Trophoblast cell (in vitro differentiated cells and primary cell): ENCODE results near the gene YTHDF1.

Experiments
- DNase-seq, 2 donors: peaks; one replicate each; pipeline ENCODE4 v3.0.0-alpha.2; 2016
- H2AFZ ChIP-seq: 2 replicates; pipeline ENCODE4 v1.6.1; 2013; ENCODE audit warnings: low read length, moderate library complexity, mild to moderate bottlenecking; ENCODE audit not compliant: insufficient read depth, poor library complexity
- H2AK5ac ChIP-seq: 2 replicates; pipeline ENCODE4 v1.6.1; 2013; ENCODE audit warnings: mild to moderate bottlenecking, low read length
- H2BK120ac ChIP-seq: 2 replicates; pipeline ENCODE4 v1.6.1; 2013; ENCODE audit warnings: low read length, mild to moderate bottlenecking, moderate library complexity; ENCODE audit not compliant: insufficient read depth, poor library complexity
- H2BK12ac ChIP-seq: 2 replicates; pipeline ENCODE4 v1.6.1; 2013; ENCODE audit warnings: mild to moderate bottlenecking, low read length, moderate library complexity
- H2BK5ac ChIP-seq: 2 replicates; pipeline ENCODE4 v1.6.1; 2013; ENCODE audit warnings: low read length, low read depth, moderate library complexity, mild to moderate bottlenecking; ENCODE audit not compliant: poor library complexity
- H3K14ac ChIP-seq: 2 replicates; pipeline ENCODE4 v1.6.1; 2013; ENCODE audit warnings: mild to moderate bottlenecking, low read length
- H3K18ac ChIP-seq: 2 replicates; pipeline ENCODE4 v1.6.1; 2013; ENCODE audit warnings: mild to moderate bottlenecking, low read length
- H3K23ac ChIP-seq: 2 replicates; pipeline ENCODE4 v1.6.1; 2013; ENCODE audit warnings: low read length
- H3K27ac ChIP-seq: 2 replicates; pipeline ENCODE4 v1.5.1; 2013; ENCODE audit warnings: low read depth, mild to moderate bottlenecking, inconsistent platforms, low read length, moderate library complexity
- H3K27me3 ChIP-seq: 2 replicates; pipeline ENCODE4 v1.6.1; 2013; ENCODE audit warnings: inconsistent platforms, mild to moderate bottlenecking, low read length, moderate library complexity; ENCODE audit not compliant: insufficient read depth
- H3K36me3 ChIP-seq, 2 experiments: 1 replicate in 1 of 2; 2 replicates in 1 of 2; pipeline ENCODE4 v1.6.1; 2013; ENCODE audit warnings: low read length in 2 of 2, mild to moderate bottlenecking in 2 of 2, moderate library complexity in 1 of 2; ENCODE audit not compliant: insufficient read depth in 2 of 2, control insufficient read depth in 1 of 2
- H3K4ac ChIP-seq: 2 replicates; pipeline ENCODE4 v1.6.1; 2013; ENCODE audit warnings: low read depth, mild to moderate bottlenecking, low read length, moderate library complexity
- H3K4me1 ChIP-seq, 2 experiments: 1 replicate in 1 of 2; 2 replicates in 1 of 2; pipeline ENCODE4 v1.6.1; 2013; ENCODE audit warnings: low read length in 2 of 2, mild to moderate bottlenecking in 2 of 2, moderate library complexity in 1 of 2; ENCODE audit not compliant: insufficient read depth in 2 of 2, control insufficient read depth in 1 of 2
- H3K4me2 ChIP-seq: 2 replicates; pipeline ENCODE4 v1.6.1; 2013; ENCODE audit warnings: inconsistent platforms, mild to moderate bottlenecking, low read length, moderate library complexity
- H3K4me3 ChIP-seq: 2 replicates; pipeline ENCODE4 v1.5.1; 2013; ENCODE audit warnings: mild to moderate bottlenecking, low read depth, low read length, inconsistent platforms
- H3K79me1 ChIP-seq: one replicate; pipeline ENCODE4 v1.6.1; 2013; ENCODE audit warnings: low read length
- H3K79me2 ChIP-seq: 2 replicates; pipeline ENCODE4 v1.6.1; 2013; ENCODE audit warnings: low read length, mild to moderate bottlenecking; ENCODE audit not compliant: control insufficient read depth, insufficient read depth, poor library complexity
- H3K9ac ChIP-seq: 2 replicates; pipeline ENCODE4 v1.6.1; 2013; ENCODE audit warnings: mild to moderate bottlenecking, low read length
- H3K9me3 ChIP-seq: 2 replicates; pipeline ENCODE4 v1.6.1; 2013; ENCODE audit warnings: low read depth, mild to moderate bottlenecking, control low read depth, inconsistent platforms, low read length; ENCODE audit not compliant: insufficient read depth
- H4K12ac ChIP-seq: 2 replicates; pipeline ENCODE4 v1.6.1; 2013; ENCODE audit warnings: low read depth, mild to moderate bottlenecking, low read length, moderate library complexity
- H4K8ac ChIP-seq: 2 replicates; pipeline ENCODE4 v1.6.1; 2013; ENCODE audit warnings: low read depth, mild to moderate bottlenecking, low read length, moderate library complexity
- H4K91ac ChIP-seq: one replicate; pipeline ENCODE4 v1.6.1; 2013; ENCODE audit warnings: low read depth, mild to moderate bottlenecking, low read length, moderate library complexity
- WGBS: extraction: QIAGEN DNeasy Blood & Tissue Kit; methylation state at CpG from one replicate; pipeline ENCODE4 v1.1.7; 2013; ENCODE audit warnings: missing lambda C conversion rate; ENCODE audit not compliant: insufficient read length, insufficient coverage; ENCODE audit errors: extremely low coverage; 5-methylcytosine and 5-hydroxymethylcytosine counted together

YTHDF1 gene

DNA sequence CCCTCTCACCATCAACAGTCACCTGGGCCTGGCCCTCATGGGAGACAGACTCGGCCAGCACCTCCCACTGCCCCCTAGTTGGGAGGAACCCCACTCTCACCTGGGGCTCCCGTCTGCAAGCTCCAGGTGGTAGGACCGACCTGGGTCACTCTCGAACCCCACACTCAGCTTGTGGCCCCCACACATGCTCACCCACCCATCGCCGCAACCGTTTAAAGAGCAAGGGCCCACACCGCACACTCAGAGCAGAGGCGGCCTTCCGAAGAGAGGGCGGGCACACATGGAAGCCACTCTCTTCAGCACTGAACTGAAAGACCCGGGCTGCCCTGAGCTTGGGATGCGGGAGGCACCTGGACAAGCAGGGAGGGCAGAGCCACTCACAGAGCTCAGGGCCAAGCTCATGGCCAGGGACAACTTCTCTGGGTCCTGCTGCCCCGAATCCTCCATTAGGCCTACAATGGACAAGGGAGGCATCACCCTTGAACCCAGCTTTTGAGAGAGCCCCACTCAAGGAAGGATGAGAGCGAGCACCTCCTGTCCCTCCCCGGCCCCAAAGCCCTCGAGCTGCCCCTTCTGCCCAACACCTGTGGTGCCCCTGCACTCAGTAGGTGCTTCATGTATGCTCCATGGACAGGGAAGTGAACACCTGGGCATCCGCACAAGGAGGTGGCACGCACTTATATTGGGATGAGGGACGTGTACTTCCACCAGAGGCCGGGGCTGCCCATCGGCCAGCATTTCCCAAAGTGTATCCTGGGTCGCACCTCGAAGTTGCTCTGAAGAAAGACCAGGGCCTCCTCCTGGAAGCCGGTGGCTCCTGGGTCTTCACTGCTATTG is 50.4 kb downstream of the YTHDF1 start:
- Histone ChIP-seq H3K9ac (no peak overlapping the region), H2AFZ (no peak overlapping the region), H2BK12ac (no peak overlapping the region), H3K9me3 (peaks cover 8% of the 10 kb centered on the region), H3K79me1 (no peaks in the 10 kb centered on the region), H4K8ac (no peak overlapping the region), H3K36me3 (no peaks in the 10 kb centered on the region), H2BK120ac (no peak overlapping the region), H3K4me2 (no peak overlapping the region), H3K4ac (no peak overlapping the region), H3K27me3 (no peaks in the 10 kb centered on the region), H3K14ac (no peak overlapping the region), H4K12ac (no peak overlapping the region), H3K23ac (no peak overlapping the region), H4K91ac (no peak overlapping the region), H2AK5ac (no peak overlapping the region), H3K27ac (no peak overlapping the region), H3K79me2 (no peaks in the 10 kb centered on the region), H3K4me1 (no peaks in the 10 kb centered on the region), H3K4me3 (no peak overlapping the region), H3K18ac (no peak overlapping the region), H2BK5ac (no peak overlapping the region)
- no CpG with 5 or more reads among the region's 25 CpGs for WGBS
- no peak for DNase-seq

DNA sequence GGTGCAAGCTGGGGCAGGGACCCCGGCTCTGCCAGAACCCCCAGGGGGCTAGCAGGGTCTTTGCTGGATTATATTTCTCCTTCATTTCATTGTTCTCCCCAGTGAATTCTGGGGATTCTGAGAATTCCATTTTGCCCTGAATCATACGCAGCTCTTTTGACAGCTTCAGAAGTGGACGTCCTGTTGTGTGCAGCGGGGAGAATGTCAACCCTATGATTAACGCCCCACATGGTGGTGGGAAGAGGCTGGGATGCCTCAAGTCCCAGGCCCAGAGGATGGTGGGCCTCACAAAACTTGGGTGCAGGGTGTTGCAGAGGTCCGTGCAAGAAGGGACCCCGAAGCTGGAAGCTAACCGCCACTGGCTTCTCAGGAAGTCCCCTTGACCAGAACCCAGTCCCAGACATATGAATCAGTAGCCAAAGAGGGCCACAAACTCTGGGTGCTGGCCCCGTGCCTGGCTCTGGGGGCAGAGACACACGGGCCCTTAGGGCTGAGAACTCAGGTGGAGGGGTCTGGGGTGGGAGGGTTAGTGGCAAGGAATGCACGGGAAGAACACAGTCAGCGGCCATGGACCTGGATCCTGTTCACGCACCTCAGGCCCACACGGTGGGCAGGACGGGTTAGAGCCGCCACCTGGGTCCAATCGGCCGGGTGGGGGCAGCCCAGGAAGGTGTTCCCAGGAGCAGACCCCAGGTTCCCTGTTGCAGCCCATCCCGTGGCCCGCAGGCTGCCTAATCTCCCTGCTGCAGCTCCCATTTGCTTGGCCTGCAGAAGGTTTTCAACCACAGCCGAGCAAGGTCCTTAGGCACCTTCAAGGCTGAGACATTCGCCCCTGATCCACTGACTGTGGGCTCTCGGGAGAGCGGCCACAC is 51.2 kb downstream of the YTHDF1 start:
- H2BK12ac ChIP-seq = no peak overlapping the region
- H2AFZ ChIP-seq = no peak overlapping the region
- H3K4ac ChIP-seq = no peak overlapping the region
- no peaks in the 10 kb centered on the region for H3K27me3 ChIP-seq
- H2BK5ac ChIP-seq = no peak overlapping the region
- no CpG with 5 or more reads among the region's 24 CpGs for WGBS
- H4K8ac ChIP-seq = no peak overlapping the region
- H3K36me3 ChIP-seq = no peaks in the 10 kb centered on the region
- no peak overlapping the region for H3K14ac ChIP-seq
- no peak overlapping the region for H3K4me3 ChIP-seq
- H3K9me3 ChIP-seq = peaks cover 10% of the 10 kb centered on the region
- H2BK120ac ChIP-seq = no peak overlapping the region
- H3K9ac ChIP-seq = no peak overlapping the region
- no peaks in the 10 kb centered on the region for H3K79me2 ChIP-seq
- H3K27ac ChIP-seq = no peak overlapping the region
- H4K12ac ChIP-seq = no peak overlapping the region
- H3K79me1 ChIP-seq = no peaks in the 10 kb centered on the region
- DNase-seq = no peak
- H2AK5ac ChIP-seq = no peak overlapping the region
- H3K18ac ChIP-seq = no peak overlapping the region
- H3K23ac ChIP-seq = no peak overlapping the region
- H3K4me2 ChIP-seq = no peak overlapping the region
- H4K91ac ChIP-seq = no peak overlapping the region
- no peaks in the 10 kb centered on the region for H3K4me1 ChIP-seq

DNA sequence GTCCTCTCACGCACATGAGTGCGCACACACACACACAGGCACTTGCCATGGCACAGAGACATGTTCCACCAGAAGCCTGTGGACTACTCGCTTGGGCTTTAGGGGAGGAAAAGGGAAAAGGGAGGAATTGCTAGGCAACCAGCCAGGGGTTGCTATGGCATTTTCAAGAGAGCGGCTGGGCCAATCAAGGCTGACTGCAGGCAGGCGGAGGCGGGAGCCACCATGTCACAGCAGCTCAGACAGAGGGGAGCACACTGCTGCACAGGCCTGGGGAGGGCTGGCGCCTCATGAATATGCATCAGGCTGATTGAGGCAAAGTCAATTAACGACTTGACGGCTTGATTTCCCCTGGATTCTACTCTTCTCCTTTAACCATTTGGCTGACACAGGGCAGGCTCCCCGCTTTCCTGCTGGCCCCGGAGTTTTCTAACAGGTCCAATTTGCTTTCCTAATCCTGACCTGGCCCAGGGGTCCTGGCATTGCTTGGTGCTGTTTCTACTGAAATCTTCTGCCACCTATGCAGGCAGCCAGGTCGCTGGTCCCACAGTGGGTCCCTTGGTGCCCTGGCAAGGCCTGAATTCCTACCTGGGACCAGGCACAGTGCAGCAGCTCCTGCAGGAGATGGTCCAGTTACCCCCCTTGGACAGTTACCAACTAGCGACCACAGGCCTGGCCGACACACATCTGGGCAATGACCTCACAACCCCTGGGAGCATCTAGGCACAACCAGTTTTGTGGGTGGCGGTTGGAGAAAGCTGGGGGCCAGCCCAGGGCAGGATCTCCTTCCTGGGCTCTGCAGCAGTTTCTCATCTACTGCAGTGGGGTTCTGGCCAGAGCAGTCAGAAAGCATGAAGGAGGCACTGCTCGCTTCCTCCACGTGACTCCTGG is 52.1 kb downstream of the YTHDF1 start:
- no peak overlapping the region for H2AFZ ChIP-seq
- DNase-seq = no peak
- no peak overlapping the region for H3K4ac ChIP-seq
- no peaks in the 10 kb centered on the region for H3K36me3 ChIP-seq
- H3K4me1 ChIP-seq = no peaks in the 10 kb centered on the region
- no peaks in the 10 kb centered on the region for H3K79me2 ChIP-seq
- no peaks in the 10 kb centered on the region for H3K79me1 ChIP-seq
- no peak overlapping the region for H4K8ac ChIP-seq
- H3K14ac ChIP-seq = no peak overlapping the region
- peaks cover 12% of the 10 kb centered on the region for H3K9me3 ChIP-seq
- H2BK5ac ChIP-seq = no peak overlapping the region
- no peak overlapping the region for H3K27ac ChIP-seq
- no CpG with 5 or more reads among the region's 17 CpGs for WGBS
- no peak overlapping the region for H2AK5ac ChIP-seq
- H4K12ac ChIP-seq = no peak overlapping the region
- no peak overlapping the region for H4K91ac ChIP-seq
- H3K23ac ChIP-seq = no peak overlapping the region
- H3K27me3 ChIP-seq = no peaks in the 10 kb centered on the region
- H3K9ac ChIP-seq = no peak overlapping the region
- no peak overlapping the region for H2BK12ac ChIP-seq
- H2BK120ac ChIP-seq = no peak overlapping the region
- H3K4me3 ChIP-seq = no peak overlapping the region
- no peak overlapping the region for H3K4me2 ChIP-seq
- H3K18ac ChIP-seq = no peak overlapping the region

DNA sequence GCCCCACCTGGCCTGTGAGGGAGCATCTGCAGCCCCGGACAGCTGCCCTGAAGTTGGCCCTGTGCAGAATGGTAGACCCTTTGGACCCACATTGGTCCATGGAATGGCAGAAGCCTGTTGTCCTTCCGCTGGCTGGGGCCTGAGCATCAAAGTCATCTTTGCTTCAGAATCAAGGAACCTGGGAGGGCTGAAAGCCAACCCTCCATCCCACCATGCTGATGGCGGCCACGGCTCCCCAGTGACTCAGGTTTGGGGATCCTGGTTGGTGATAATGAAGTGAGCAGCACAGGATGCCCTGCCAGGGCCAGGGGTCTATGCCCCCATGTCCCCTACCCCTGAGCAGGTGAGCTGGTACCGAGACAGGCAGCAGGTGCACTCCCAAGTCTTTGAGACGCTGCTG is 52.8 kb downstream of the YTHDF1 start:
- Histone ChIP-seq H3K4me3 (no peak overlapping the region), H2BK5ac (no peak overlapping the region), H2BK120ac (no peak overlapping the region), H3K14ac (no peak overlapping the region), H3K4ac (no peak overlapping the region), H3K18ac (no peak overlapping the region), H3K9ac (no peak overlapping the region), H2BK12ac (no peak overlapping the region), H3K36me3 (no peaks in the 10 kb centered on the region), H3K4me1 (no peaks in the 10 kb centered on the region), H3K79me2 (no peaks in the 10 kb centered on the region), H2AK5ac (no peak overlapping the region), H3K27me3 (no peaks in the 10 kb centered on the region), H4K91ac (no peak overlapping the region), H4K12ac (no peak overlapping the region), H3K27ac (no peak overlapping the region), H3K79me1 (no peaks in the 10 kb centered on the region), H3K4me2 (no peak overlapping the region), H3K9me3 (peaks cover 14% of the 10 kb centered on the region), H3K23ac (no peak overlapping the region), H4K8ac (no peak overlapping the region), H2AFZ (no peak overlapping the region)
- no CpG with 5 or more reads among the region's 6 CpGs for WGBS
- DNase-seq = no peak
